Body of pancreas (tissue), 4 donors: ENCODE measurements around the gene TFAP2A. TPM values are rescaled to one million over a fixed set of nuclear protein-coding genes. Genes with fewer than 3 reads are reported as not detected.

Experiments
- ATAC-seq: fragments of 150-250 bp; one replicate; pipeline ENCODE4 v1.9.1; 2016
- DNase-seq, 4 donors: peaks; one replicate each; pipeline ENCODE4 v3.0.0-alpha.2; 2019
- H3K27ac ChIP-seq, 4 donors: fragments of 200-600 bp; sonication (generic); 1 replicate in 3 of 4; 2 replicates in 1 of 4; pipeline versions ENCODE4 v1.5.1 to v1.6.1; 2016 to 2019; ENCODE audit warnings: mild to moderate bottlenecking in 1 of 4, mixed read lengths in 1 of 4, moderate library complexity in 1 of 4
- H3K27me3 ChIP-seq, 2 donors: fragments of 200-600 bp; sonication (generic); one replicate each; pipeline ENCODE4 v1.6.0; 2016; ENCODE audit warnings: mild to moderate bottlenecking in 1 of 2
- H3K36me3 ChIP-seq, 2 donors: fragments of 200-600 bp; sonication (generic); replicated peaks in 1 of 2; 2 replicates each; pipeline ENCODE4 v1.5.1; 2016; ENCODE audit warnings: low read depth in 2 of 2; ENCODE audit not compliant: insufficient read depth in 1 of 2
- H3K4me1 ChIP-seq: fragments of 200-600 bp; sonication (generic); one replicate; pipeline ENCODE4 v1.6.0; 2016
- H3K4me3 ChIP-seq, 2 donors: fragments of 200-600 bp; sonication (generic); 1 replicate in 1 of 2; 2 replicates in 1 of 2; pipeline ENCODE4 v1.5.1; 2016 to 2019
- H3K9me3 ChIP-seq, 3 donors: fragments of 200-600 bp; sonication (generic); 1 replicate in 2 of 3; 2 replicates in 1 of 3; pipeline ENCODE4 v1.5.1; 2016
- POLR2A ChIP-seq, 3 donors: fragments of 450-650 bp; IDR thresholded peaks; one replicate each; pipeline ENCODE4 v1.6.1; 2016; ENCODE audit warnings: antibody characterized with exemption in 3 of 3, mild to moderate bottlenecking in 2 of 3
- WGBS, 2 donors: methylation state at CpG; one replicate each; pipeline ENCODE4 v1.1.5; 2017; 5-methylcytosine and 5-hydroxymethylcytosine counted together
- intact Hi-C: fragments of 100-400 bp; cut with DNase I; formaldehyde crosslinking; loops from one replicate; pipeline ENCODE4 v1.15.1; 2023
- total RNA-seq, 2 donors: library from RNA; depleted of rRNA; stranded (reverse); fragments of >200 nt; gene quantifications; one replicate each; pipeline ENCODE4 v1.1.0, GENCODE V29; 2016
- TF ChIP-seq, protein P1 (sequence below), 7 experiments: fragments of 450-650 bp in 4 of 7; fragments of 200-600 bp in 3 of 7; sonication (generic) in 3 of 7; IDR thresholded peaks; one replicate each; pipeline ENCODE4 v1.5.1; 2016 to 2019; ENCODE audit warnings: antibody characterized with exemption in 7 of 7

Gene TFAP2A
- total RNA-seq, 2 donors from 2014 or later, result not detected

DNA sequence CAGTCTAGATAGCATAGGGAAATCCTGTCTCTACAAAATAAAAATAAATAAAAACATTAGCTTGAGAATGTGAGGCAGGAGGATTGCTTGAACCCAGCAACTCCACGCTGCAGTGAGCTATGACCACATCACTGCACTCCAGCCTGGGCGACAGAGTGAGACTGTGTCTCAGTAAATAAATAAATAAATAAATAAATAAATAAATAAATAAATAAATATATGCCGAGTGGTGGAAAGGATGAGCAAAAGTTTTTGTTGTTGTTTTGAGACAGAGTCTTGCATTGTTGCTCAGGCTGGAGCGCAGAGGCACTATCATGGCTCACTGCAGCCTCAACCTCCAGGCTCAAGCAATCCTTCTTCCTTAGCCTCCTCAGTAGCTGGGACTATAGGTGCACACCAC lies 53.4 kb downstream of the TFAP2A start:
- H3K27me3 ChIP-seq, result no peaks in the 10 kb centered on the region
- no peaks in the 10 kb centered on the region for H3K9me3 ChIP-seq
- H3K4me3 ChIP-seq, result no peak overlapping the region
- H3K36me3 ChIP-seq, result no peaks in the 10 kb centered on the region
- no peak overlapping the region for H3K27ac ChIP-seq
- no peak for ATAC-seq
- no peak for TF ChIP-seq POLR2A (IDR thresholded peaks at IDR 0.05)
- TF ChIP-seq, protein P1, sequence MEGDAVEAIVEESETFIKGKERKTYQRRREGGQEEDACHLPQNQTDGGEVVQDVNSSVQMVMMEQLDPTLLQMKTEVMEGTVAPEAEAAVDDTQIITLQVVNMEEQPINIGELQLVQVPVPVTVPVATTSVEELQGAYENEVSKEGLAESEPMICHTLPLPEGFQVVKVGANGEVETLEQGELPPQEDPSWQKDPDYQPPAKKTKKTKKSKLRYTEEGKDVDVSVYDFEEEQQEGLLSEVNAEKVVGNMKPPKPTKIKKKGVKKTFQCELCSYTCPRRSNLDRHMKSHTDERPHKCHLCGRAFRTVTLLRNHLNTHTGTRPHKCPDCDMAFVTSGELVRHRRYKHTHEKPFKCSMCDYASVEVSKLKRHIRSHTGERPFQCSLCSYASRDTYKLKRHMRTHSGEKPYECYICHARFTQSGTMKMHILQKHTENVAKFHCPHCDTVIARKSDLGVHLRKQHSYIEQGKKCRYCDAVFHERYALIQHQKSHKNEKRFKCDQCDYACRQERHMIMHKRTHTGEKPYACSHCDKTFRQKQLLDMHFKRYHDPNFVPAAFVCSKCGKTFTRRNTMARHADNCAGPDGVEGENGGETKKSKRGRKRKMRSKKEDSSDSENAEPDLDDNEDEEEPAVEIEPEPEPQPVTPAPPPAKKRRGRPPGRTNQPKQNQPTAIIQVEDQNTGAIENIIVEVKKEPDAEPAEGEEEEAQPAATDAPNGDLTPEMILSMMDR (IDR thresholded peaks at IDR 0.05), result no peak
- no peaks in the 10 kb centered on the region for H3K4me1 ChIP-seq
- no peak for DNase-seq
- intact Hi-C loops, result no loop called here
- 67 to 76% methylated on average over 4 of the region's 4 CpGs for WGBS, 2 donors

DNA sequence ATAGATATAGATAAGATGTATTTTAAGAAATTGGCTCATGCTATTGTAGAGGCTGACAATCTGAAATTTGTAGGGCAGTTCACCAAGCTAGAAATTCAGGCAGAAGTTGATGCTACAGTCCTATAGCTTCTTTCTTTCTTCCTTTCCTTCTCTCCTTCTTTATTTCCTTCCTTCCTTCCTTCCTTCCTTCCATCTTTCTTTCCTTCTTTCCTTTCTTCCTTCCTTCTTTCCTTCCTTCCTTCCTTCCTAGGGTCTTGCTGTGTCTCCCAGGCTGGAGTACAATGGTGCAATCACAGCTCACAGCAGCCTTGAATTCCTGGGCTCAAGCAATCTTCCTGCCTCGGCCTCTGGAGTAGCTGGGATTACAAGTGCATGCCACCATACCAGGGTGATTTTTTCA lies 55.3 kb downstream of the TFAP2A start:
- no peaks in the 10 kb centered on the region for H3K4me1 ChIP-seq
- ATAC-seq (no peak), DNase-seq (no peak)
- H3K4me3 ChIP-seq, result no peak overlapping the region
- TF ChIP-seq, protein P1 (IDR thresholded peaks at IDR 0.05), result no peak
- H3K27ac ChIP-seq, result no peak overlapping the region
- H3K36me3 ChIP-seq, result no peaks in the 10 kb centered on the region
- intact Hi-C loops, result no loop called here
- H3K9me3 ChIP-seq, result no peaks in the 10 kb centered on the region
- 53 to 75% methylated on average over 1 of the region's 1 CpG for WGBS, 2 donors
- no peaks in the 10 kb centered on the region for H3K27me3 ChIP-seq

DNA sequence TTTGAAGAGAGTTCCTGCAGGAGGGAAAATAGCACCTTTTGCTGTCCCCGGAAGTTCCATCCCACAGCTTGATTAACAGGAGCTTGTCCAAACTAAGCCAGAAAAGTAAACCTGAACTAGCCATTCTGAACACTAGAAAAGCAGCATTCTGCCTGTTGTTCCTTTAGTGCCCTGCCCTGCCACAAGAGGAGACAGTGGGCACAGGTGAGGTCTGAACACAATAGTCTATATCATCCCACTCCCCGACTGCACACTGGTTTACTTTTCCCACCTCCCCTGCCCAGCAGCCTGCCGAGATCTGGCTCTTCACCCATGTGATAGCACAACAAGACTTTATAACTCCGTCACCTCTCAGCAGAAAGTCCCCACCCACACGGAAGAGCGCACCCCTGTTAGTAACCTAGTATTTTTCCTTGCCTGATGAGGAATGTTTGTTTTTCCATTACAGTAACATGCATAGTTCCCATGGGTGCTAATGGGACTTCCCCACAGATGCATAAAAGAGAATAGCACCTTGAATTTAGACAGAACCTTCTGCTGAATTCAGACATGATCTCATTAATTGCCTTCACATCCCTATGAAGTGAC lies 59.7 kb downstream of the TFAP2A start:
- no peaks in the 10 kb centered on the region for H3K36me3 ChIP-seq
- TF ChIP-seq, protein P1 (IDR thresholded peaks at IDR 0.05), result no peak
- no peak for TF ChIP-seq POLR2A (IDR thresholded peaks at IDR 0.05)
- H3K9me3 ChIP-seq, result no peaks in the 10 kb centered on the region
- intact Hi-C loops, result no loop called here
- H3K27me3 ChIP-seq, result no peaks in the 10 kb centered on the region
- ATAC-seq (peak; percentile 33), DNase-seq (peak in 1 of 4 donors; percentile 2)
- H3K4me1 ChIP-seq, result no peaks in the 10 kb centered on the region
- no peak overlapping the region for H3K4me3 ChIP-seq
- no peak overlapping the region for H3K27ac ChIP-seq
- 39 to 49% methylated on average over 6 of the region's 6 CpGs for WGBS, 2 donors

GRCh38 chr6:10351791-10352190 lies 63.1 kb downstream of the TFAP2A start:
- Histone ChIP-seq H3K36me3 (no peaks in the 10 kb centered on the region), H3K4me1 (no peaks in the 10 kb centered on the region), H3K4me3 (no peak overlapping the region), H3K27me3 (no peaks in the 10 kb centered on the region), H3K27ac (no peak overlapping the region), H3K9me3 (no peaks in the 10 kb centered on the region)
- TF ChIP-seq POLR2A (IDR thresholded peaks at IDR 0.05), result no peak
- TF ChIP-seq, protein P1 (IDR thresholded peaks at IDR 0.05), result no peak
- WGBS, 2 donors, result 68 to 74% methylated on average over 12 of the region's 12 CpGs
- ATAC-seq, result no peak
- DNase-seq, result no peak
- intact Hi-C loops, result no loop called here

GRCh38 chr6:10350720-10351119 lies 64.2 kb downstream of the TFAP2A start:
- TF ChIP-seq POLR2A (IDR thresholded peaks at IDR 0.05), result no peak
- TF ChIP-seq, protein P1 (IDR thresholded peaks at IDR 0.05), result no peak
- intact Hi-C loops, result no loop called here
- Histone ChIP-seq H3K27ac (no peak overlapping the region), H3K4me1 (no peaks in the 10 kb centered on the region), H3K36me3 (no peaks in the 10 kb centered on the region), H3K27me3 (no peaks in the 10 kb centered on the region), H3K9me3 (no peaks in the 10 kb centered on the region), H3K4me3 (no peak overlapping the region)
- WGBS, 2 donors, result 63% methylated on average over 2 of the region's 2 CpGs
- DNase-seq, result no peak
- no peak for ATAC-seq
